ENCODE data around the gene NLRP3.
"Not testable (repeated sequence)": the region's sequence is repeated elsewhere in the genome, so short reads cannot be mapped to it uniquely, and the experiment has no call there.

The NLRP3 gene

DNA sequence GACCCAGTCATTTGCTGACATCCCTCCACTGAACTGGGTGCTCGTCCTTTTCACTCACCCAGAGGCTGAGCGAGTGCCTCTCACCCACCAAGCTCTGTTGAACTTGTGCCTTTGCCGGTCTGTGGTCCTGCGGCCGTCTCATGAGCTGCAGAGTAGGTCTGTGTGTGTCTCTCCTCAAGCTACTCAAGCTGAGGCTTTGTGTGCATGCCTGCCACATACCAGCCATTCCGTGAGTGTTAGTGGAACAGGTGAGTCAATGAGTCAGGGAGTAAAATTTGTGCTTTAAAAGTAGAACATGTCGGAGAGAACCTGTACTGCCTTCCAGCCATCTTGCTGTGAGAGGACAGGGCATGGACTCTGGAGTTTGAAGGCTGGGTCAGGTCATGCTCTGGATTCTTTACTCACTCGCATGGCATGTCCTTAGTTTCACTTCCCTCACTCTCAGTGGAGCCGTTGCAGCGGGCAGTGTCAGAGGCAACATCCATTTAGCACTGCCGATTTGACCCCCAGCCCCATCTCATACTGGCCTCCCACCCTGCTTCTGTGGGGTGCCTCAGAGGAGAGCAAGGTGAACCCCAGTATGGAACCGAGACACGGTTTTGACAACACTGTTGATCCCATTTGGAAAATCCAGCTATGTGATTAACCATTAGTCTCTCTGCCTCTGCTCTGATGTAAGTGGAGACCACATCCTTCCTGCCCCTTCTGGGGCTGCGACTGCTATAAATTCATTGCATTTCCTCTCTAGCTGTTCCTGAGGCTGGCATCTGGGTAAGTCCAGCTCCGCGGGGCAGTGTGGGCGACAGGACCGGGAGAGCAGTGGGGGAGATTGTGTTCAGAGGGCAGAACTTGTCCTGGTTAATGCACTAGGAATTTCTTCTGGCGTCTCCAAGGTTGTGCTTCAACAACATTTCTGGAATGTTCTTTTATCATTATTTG, at the start of gene NLRP3:
Gene NLRP3, plus strand, starts transcription at position 751 of the 939 bp plus-strand sequence. CDS start 2,628 bp downstream, outside the sequence.
- no peak for DNase-seq (ENCODE audit: low read depth, low spot score)

DNA sequence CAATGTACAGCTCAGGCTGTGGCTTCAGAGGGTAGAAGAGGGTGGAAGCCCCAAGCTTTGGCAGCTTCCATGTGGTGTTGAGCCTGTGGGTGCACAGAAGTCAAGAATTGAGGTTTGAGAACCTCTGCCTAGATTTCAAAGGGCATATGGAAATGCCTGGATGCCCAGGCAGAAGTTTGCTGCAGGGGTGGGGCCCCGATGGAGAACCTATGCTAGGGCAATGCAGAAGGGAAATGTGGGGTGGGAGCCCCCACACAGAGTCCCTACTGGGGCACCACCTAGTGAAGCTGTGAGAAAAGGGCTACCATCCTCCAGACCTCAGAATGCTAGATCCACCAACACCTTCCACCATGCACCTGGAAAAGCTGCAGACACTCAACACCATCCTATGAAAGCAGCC, 49.6 kb upstream of the NLRP3 start:
- DNase-seq (ENCODE audit: low read depth, low spot score), result not testable (repeated sequence)

DNA sequence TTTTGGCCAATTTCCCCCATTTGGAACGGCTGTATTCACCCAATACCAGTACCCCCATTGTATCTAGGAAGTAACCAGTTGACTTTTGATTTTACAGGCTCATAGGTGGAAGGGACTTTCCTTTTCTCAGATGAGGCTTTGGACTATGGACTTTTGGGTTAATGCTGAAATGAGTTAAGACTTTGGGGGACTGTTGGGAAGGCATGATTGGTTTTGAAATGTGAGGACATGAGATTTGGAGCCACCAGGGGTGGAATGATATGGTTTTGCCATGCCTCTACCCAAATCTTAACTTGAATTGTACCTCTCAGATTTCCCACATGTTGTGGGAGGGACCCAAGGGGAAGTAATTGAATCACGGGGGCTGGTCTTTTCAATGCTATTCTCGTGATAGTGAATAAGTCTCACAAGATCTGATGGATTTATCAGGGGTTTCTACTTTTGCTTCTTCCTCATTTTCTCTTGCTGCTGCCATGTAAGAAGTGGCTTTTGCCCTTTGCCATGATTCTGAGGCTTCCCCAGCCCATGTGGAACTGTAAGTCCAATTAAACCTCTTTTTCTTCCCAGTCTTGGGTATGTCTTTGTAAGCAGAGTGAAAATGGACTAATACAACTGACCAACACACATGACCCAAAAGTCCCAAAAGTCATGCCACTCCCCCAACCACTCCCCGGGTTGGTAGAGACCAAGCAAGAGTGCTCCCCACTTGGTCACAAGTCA, 48.9 kb upstream of the NLRP3 start:
- DNase-seq (ENCODE audit: low read depth, low spot score), result no peak

DNA sequence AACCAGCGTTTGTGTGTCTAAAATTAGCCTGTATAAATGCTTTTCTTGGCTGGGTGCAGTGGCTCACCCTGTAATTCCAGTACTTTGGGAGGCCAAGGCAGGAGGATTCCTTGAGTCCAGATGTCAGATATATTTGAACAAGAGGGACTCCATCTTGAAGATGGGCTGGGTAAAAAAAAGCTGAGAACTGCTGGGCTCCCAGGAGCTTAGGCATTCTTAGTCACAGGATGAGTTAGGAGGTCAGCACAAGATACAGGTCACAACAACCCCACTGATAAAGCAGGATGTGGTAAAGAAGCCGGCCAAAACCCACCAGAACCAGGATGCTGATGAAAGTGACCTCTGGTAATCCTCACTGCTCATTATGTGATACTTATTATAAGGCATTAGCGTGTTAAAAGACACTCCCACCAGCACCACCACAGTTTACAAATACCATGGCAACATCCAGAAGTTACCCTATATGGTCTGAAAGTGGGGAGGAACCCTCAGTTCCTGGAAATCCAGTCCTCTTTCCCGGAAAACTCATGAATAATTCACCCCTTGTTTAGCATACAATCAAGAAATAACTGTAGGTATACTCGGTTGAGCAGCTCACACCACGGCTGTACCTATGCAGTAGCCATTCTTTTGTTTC, 48.1 kb upstream of the NLRP3 start:
- no peak for DNase-seq (ENCODE audit: low read depth, low spot score)

DNA sequence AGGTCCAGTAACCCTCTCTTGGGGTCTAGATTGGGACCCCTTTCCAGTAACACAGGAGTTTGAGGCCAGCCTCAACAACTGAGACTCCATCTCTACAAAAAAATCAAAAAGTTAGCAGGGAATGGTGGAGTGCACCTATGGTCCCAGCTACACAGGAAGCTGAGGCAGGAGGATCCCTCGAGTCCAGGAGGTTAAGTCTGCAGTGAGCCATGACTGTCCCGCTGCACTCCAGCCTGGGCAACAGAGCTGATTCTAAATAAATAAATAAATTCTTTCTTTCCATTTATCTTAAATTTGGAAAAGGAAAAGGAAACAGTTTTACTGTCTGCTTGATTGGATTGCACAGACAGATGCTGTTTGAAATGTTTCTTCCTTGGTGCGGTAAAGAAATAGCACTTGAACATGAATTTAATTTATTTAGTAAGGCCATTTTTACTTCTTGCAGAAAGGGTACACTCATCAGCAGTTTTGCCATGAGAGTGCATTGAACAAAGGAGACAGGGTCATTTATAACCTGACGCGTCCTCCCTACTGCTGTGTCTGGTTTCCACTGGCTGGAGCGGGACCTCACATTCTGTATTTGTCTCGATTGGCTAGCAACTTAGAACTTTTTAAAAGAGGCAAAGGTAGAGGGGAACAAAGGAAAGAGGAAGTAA, 47.4 kb upstream of the NLRP3 start:
- DNase-seq (ENCODE audit: low read depth, low spot score), result no peak

DNA sequence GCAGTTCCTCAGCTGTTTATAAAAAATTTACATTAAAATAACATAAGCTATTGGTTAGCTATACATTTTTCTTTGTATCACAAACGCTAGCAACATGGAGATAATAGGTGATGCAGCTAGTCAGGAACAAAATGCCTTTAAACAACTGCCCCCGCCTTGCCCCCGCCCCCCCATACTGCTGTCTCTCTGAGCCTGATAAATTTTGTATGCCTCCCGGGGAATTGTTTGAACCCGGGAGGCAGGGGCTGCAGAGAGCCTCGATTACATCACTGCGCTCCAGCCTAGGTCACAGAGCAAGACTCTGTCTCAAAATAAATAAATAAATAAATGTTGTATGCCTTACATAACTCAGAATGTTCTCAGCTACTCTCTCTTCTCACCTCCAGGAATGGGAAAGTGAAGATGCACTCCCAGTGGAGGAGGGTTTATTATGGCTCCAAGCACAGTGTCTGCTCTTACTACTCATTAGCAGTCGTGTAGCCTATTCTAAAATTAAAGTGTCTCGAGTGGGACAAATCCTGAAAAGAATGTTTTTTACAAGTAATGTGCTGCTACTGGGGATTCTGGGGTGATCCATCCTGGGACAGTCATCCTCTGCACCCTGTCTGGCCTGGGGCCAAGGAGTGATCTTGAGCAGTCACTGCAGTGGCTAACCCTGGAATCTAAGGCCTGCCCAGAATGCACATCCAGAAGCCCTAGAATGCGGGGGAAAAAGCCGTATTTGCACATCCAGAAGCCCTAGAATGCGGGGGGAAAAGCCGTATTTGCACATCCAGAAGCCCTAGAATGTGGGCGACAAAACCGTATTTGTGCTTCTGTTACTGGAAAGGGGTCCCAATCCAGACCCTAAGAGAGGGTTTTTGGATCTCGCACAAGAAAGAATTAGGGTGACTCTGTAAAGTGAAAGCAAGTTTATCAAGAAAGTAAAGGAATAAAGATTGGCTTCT, 44.9 kb upstream of the NLRP3 start:
- no peak for DNase-seq (ENCODE audit: low read depth, low spot score)

DNA sequence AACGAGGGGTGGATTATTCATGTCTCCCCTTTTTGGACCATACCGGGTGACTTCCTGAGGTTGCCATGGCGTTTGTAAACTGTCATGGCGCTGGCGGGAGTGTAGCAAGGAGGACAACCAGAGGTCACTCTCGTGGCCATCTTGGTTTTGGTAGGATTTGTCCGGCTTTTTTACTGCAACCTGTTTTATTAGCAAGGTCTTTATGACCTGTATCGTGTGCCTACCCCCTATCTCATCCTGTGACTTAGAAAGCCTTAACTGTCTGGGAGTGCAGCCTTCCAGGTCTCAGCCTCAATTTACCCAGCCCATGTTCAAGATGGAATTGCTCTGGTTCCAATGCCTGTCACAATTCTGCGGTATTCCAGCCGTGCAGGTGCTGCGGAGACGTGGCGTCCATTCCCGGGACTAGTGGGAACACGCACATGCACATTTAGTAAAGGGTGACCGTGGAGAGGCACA, 44.1 kb upstream of the NLRP3 start:
- DNase-seq (ENCODE audit: low read depth, low spot score), result no peak

DNA sequence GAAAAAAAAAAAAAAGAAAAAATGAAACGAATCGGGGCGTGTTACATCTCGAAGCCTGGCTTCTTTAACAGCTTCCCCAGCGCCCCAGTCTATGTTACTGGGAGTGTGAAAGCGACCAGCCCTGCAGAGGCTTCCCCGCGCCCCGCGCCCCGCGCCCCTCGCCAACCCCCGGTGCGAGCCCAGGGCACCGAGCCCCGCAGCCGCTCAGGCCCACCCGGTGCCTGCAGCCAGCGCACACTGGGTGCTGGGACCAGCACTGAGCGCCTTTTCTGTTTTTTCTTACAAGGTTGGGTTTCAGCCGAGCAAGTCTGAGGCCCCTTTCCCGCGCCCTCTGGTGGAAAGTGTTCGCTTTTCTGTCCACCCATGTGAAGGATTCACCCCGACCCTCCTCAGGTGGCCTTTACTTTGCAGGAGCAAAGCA, 42.2 kb upstream of the NLRP3 start:
- peak; percentile 20 for DNase-seq (ENCODE audit: low read depth, low spot score)

DNA sequence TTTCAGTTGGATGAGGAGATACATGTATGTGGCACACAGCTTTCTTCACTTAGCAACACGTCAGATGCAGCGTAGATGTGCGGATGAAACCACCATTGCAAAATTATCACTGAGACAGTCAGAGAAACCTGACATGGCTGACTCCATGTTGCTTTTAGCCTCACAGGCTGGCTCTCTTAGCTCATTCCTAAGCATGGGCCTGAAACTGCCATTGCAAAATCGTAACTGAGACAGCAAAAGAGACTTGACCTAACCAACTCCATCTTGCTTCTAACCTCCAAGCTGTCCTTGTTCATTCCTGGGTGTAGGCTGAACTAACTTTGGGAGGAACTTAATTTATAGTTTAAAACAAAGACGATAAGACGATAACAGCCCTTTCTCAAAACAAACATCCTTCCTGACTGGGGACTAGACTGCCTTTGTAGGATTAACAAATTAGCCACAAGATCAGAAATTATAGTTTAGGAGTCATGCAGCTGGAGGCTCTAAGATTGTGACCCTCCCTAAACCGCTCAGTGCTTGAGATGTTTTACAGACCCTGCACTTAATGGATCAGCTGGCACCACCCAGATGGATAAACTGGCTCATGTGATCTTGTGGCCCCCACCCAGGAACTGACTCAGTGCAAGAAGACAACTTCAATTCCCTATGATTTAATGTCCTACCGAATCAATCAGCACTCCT, 41.2 kb upstream of the NLRP3 start:
- not testable (repeated sequence) for DNase-seq (ENCODE audit: low read depth, low spot score)

DNA sequence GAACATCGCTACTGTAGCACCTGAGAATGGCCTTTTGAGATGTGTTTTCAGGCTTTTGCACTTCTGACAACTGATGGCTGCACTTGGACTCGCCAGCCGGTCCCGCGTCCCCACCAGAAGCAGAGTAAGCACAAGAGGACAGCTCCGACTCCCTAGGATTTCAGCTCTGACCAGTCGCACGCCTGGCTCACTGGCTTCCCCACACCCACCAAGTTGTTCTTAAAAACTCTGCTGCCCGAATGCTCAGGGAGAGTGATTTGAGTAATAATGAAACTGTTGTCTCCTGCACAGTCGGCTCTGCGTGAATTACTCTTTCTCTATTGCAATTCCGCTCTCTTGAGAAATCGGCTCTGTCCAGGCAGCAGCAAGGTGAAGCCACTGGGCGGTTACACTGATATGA, 40.2 kb upstream of the NLRP3 start:
- no peak for DNase-seq (ENCODE audit: low read depth, low spot score)

DNA sequence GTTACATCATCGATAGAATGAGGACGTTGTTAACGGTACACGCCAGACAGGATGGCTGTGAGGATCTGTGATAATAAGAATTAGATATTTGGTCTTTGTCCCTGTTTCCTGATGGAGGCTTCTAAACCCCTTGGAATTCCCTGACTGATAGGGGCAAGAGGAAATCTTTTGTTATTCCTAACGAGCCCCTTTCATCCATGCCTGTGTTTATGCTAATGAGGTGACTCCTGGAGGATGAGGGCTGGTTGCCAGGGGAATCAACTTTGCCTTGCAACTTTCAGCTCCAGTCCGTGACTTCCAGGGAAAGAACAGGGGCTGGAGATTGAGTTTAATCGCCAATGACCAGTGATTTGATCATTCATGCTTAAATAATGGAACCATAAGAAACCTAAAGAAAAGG, 39.3 kb upstream of the NLRP3 start:
- DNase-seq (ENCODE audit: low read depth, low spot score), result no peak

DNA sequence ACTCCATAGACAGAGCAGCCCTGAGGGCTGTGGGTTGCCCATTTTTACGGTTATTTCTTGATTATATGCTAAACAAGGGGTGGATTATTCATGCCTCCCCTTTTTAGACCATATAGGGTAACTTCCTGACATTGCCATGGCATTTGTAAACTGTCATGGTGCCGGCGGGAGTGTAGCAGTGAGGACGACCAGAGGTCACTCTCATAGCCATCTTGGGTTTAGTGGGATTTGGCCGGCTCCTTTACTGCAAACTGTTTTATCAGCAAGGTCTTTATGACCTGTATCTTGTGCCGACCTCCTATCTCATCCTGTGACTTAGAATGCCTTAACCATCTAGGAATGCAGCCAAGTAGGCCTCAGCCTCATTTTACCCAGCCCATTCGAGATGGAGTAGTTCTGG, 38.3 kb upstream of the NLRP3 start:
- not testable (repeated sequence) for DNase-seq (ENCODE audit: low read depth, low spot score)

DNA sequence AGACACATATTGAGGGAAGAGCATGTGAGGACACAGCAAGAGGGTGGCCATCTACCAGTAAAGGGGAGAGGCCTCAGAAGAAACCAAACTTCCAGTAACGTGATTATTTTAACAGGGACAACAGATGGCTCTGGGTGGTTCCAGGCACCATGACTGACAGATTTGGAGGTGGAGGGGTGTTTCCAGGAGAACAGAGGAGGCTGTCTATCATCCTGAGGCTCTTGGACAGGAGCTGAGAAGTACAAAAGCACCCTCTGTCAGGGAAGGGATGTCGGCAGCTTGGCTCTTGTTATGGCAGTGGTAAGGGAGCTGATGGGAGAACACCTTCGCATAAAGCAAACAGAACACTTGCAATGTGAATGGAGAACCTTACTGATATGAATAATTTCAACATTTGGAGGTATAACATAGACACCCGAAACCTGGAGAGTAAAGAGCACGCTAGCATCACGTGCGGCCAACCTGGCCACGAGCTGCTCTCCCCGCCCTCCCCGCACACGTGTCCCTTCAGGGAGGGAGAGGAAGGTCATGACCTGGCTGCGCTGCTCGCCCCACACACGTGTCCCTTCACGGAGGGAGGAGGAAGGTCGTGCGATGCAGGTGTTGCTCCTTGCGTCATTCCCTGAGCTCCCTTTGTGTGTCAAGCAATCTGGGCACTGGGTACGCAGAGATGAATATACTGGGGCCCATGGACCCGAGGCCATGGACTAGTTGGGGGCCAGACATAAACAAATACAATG, 37.5 kb upstream of the NLRP3 start:
- DNase-seq (ENCODE audit: low read depth, low spot score), result no peak

DNA sequence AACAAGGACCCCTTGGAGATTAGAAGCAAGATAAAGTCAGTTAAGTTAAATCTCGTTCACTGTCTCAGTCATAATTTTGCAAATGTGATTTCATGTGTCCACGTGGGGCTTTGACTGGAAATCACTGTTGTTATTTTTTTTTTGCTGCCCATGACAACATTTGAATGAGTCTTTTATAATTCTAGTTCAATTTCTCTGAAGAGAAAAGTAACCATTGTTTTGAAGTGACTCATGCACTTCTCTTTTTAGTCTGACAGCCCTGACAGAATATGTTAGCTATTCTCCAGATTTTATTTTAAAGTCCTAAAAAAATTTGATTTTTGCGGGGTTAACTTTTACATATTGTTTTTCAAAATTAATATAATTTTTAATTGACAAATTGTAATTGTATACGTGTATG, 30.7 kb upstream of the NLRP3 start:
- no peak for DNase-seq (ENCODE audit: low read depth, low spot score)

DNA sequence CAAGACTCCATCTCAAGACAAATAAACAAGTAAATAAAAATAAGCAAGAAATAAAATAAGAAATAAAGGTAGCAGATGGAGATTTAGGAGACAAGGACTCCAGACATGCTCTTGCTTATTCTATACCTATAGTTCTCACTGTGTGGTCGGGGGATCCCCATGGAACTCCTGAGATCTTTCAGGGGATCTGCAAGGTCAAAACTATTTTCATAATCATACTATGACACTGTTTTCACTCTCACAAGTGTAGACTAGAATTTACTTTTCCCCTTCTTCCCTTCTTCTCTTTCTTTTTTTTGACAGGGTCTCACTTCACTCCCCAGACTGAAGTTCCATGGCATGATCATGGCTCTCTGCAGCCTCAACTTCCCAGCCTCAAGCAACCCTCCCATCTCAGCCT, 29.8 kb upstream of the NLRP3 start:
- no peak for DNase-seq (ENCODE audit: low read depth, low spot score)

DNA sequence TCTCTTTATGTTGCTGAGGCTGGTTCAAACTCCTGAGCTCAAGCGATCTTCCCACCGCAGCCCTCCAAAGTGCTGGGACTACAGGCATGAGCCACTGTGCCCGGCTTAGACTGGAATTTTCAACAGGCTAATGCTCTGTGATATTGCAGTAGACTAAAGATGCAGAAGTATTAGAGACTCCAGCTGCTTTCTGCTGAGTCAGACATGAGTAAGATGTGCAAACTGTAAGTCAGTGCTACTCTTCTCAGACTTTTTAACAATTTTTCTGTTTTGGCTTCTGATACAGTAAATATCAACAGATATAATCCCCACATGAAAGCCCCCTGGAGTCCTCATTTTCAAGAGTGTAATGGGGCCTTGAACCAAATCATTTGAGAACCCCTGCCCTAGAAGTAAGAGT, 29.3 kb upstream of the NLRP3 start:
- DNase-seq (ENCODE audit: low read depth, low spot score), result no peak

DNA sequence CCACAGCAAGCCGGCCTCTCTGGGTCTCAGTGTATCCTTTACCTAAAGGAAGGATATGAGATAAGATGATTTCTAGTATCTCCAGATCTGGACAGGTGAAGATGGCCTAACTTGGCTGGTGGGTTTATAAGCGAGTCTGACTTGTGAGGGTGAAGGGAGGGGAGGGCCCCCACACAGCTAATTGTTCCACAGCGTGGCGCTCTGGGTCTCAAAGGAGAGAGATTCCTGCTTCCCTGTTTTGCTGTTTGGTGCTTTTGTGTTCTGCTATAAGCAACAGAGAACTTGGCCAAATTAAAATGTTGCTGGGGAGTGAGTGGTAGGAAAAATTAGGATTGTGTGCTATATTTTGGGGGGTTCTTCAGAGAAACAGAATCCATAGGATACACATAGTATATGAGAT, 28.9 kb upstream of the NLRP3 start:
- no peak for DNase-seq (ENCODE audit: low read depth, low spot score)

DNA sequence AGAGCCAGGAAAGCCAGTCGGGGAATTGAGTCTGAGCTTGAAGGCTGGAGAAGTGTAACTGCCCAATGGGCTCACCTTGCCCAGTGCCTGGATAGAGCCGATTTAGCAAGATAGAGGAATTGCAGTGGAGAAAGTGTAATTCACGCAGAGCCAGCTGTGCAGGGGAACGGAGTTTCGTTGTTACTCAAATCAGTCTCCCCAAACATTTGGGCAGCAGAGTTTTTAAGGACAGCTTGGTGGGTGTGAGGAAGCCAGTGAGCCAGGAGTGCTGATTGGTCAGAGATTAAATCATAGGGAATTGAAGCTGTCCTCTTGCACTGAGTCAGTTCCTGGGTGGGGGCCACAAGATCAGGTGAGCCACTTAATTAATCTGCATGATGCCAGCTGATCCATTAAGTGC, 28.4 kb upstream of the NLRP3 start:
- no peak for DNase-seq (ENCODE audit: low read depth, low spot score)

DNA sequence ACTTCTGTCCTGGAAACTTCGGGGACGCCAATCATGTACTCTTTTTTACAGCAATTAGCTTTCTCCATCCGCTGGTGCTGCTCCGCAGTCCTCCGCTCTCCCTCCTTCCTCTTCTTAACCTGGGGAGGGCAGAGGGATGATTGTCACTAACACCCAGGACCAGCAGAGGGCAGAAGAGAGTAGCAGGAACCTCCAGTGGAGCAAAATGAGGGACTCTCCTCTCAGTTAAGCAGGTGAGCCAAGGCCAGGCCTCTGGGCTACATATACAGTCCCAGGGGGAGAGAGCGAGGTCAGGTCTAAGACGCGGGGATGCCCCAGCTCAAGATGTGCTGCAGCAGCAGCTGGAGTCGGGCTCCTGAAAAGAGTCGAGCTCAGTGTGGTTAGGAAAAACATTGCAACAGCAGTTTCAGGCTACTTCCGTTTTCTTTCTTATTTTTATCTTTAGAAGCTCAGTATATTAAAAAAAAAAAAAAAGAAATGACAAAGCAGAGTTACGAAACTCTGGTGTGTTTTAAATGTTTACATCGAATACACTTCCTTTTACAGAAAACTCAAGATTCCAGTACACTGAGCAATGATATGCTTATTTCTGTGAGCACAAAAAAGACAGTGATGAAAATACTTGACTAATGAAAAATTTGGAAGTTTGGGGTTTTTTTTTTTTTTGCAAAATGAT, 25.7 kb upstream of the NLRP3 start:
- peak; percentile 23 for DNase-seq (ENCODE audit: low read depth, low spot score)
